ENCODE data around the gene NPY4R. TPM values are rescaled to one million over a fixed set of nuclear protein-coding genes. Genes with fewer than 3 reads are reported as not detected.
"Not testable (repeated sequence)": the region's sequence is repeated elsewhere in the genome, so short reads cannot be mapped to it uniquely, and the experiment has no call there.

The NPY4R gene
- total RNA-seq: under 1 TPM; 0.24 to 0.49 TPM
- polyA plus RNA-seq (2013, experiment 1 of 2): not detected
- polyA plus RNA-seq (2013, experiment 2 of 2): not detected
- long read RNA-seq, experiment 1: 0 reads
- long read RNA-seq, experiment 2: 0 reads
- long read RNA-seq, experiment 3: 0 reads
- long read RNA-seq, experiment 4: 0 reads

GRCh38 chr10:46465765-46466164 is at the start of gene NPY4R:
NPY4R (minus strand) TSS chr10:46465958; CDS start chr10:46462635, 3,323 bp downstream.
- H3K9me3 ChIP-seq (ENCODE audit: control insufficient read depth, low read length); H3K4me1 Mint-ChIP-seq; H3K27ac ChIP-seq (ENCODE audit: low read depth, low read length); H3K4me1 ChIP-seq (ENCODE audit: control insufficient read depth, insufficient read depth, low read length); H3K36me3 Mint-ChIP-seq (ENCODE audit: low read depth); H3K4me3 Mint-ChIP-seq; H3K36me3 ChIP-seq (ENCODE audit: control insufficient read depth, insufficient read depth, low read length); H3K4me3 ChIP-seq (ENCODE audit: low read length); DNase-seq; H3K27me3 Mint-ChIP-seq (ENCODE audit: insufficient read depth); H3K27ac Mint-ChIP-seq; H3K9me3 Mint-ChIP-seq; H3K9ac ChIP-seq (ENCODE audit: extremely low read depth, low read length, poor library complexity, severe bottlenecking); H3K27me3 ChIP-seq (ENCODE audit: control insufficient read depth, insufficient read depth, low read length, poor library complexity, severe bottlenecking): not testable (repeated sequence)
- no CpG with 5 or more reads among the region's 36 CpGs for WGBS, 2 experiments (ENCODE audit: insufficient coverage in 1 of 2, insufficient read length in 1 of 2)

- no peak overlapping the region for H3K27ac Mint-ChIP-seq
- no peak for DNase-seq
- no peaks in the 10 kb centered on the region for H3K36me3 ChIP-seq (ENCODE audit: control insufficient read depth, insufficient read depth, low read length)
- no peaks in the 10 kb centered on the region for H3K36me3 Mint-ChIP-seq (ENCODE audit: low read depth)
- H3K9ac ChIP-seq (ENCODE audit: extremely low read depth, low read length, poor library complexity, severe bottlenecking): no peak overlapping the region
- H3K4me1 ChIP-seq (ENCODE audit: control insufficient read depth, insufficient read depth, low read length): no peaks in the 10 kb centered on the region
- H3K9me3 Mint-ChIP-seq: no peaks in the 10 kb centered on the region
- H3K9me3 ChIP-seq (ENCODE audit: control insufficient read depth, low read length): no peaks in the 10 kb centered on the region
- H3K27me3 Mint-ChIP-seq (ENCODE audit: insufficient read depth): no peaks in the 10 kb centered on the region
- H3K4me3 ChIP-seq (ENCODE audit: low read length): no peak overlapping the region
- no peak overlapping the region for H3K27ac ChIP-seq (ENCODE audit: low read depth, low read length)
- H3K4me3 Mint-ChIP-seq: no peak overlapping the region
- no peak for TF ChIP-seq CTCF (conservative IDR thresholded peaks at IDR 0.05)
- H3K27me3 ChIP-seq (ENCODE audit: control insufficient read depth, insufficient read depth, low read length, poor library complexity, severe bottlenecking): no peaks in the 10 kb centered on the region
- H3K4me1 Mint-ChIP-seq: no peaks in the 10 kb centered on the region
These were observed 49.6 kb upstream of the NPY4R start for GRCh38 chr10:46515366-46515765.

- H3K4me1 Mint-ChIP-seq: no peaks in the 10 kb centered on the region
- WGBS, 2 experiments (ENCODE audit: insufficient coverage in 1 of 2, insufficient read length in 1 of 2): 77 to 83% methylated on average over 3 of the region's 3 CpGs
These were observed 49.1 kb upstream of the NPY4R start for GRCh38 chr10:46514899-46515298.

More at GRCh38 chr10:46514899-46515298, 49.1 kb upstream of the NPY4R start:
- Histone ChIP-seq H3K36me3 (ENCODE audit: control insufficient read depth, insufficient read depth, low read length) (no peaks in the 10 kb centered on the region), H3K27ac (ENCODE audit: low read depth, low read length) (no peak overlapping the region), H3K27me3 (ENCODE audit: control insufficient read depth, insufficient read depth, low read length, poor library complexity, severe bottlenecking) (no peaks in the 10 kb centered on the region), H3K4me3 (ENCODE audit: low read length) (no peak overlapping the region), H3K9ac (ENCODE audit: extremely low read depth, low read length, poor library complexity, severe bottlenecking) (no peak overlapping the region), H3K9me3 (ENCODE audit: control insufficient read depth, low read length) (no peaks in the 10 kb centered on the region), H3K4me1 (ENCODE audit: control insufficient read depth, insufficient read depth, low read length) (no peaks in the 10 kb centered on the region)
- no peak for TF ChIP-seq CTCF (conservative IDR thresholded peaks at IDR 0.05)
- Mint-ChIP-seq H3K9me3 (no peaks in the 10 kb centered on the region), H3K4me3 (no peak overlapping the region), H3K36me3 (ENCODE audit: low read depth) (no peaks in the 10 kb centered on the region), H3K27ac (no peak overlapping the region), H3K27me3 (ENCODE audit: insufficient read depth) (no peaks in the 10 kb centered on the region)
- no peak for DNase-seq
